HG03469 (cell line): Measurements from ENCODE around the gene ZBTB42.

Experiments used
- ATAC-seq: cut with Tn5 transposase; IDR thresholded peaks from one replicate; pipeline ENCODE4 v1.9.1; 2021; ENCODE audit warnings: mild to moderate bottlenecking, moderate library complexity, moderate number of reproducible peaks; ENCODE audit not compliant: unreplicated experiment

ZBTB42 gene

GRCh38 chr14:104782086-104782807 is 18.7 kb upstream of the ZBTB42 start:
- no peak for ATAC-seq

GRCh38 chr14:104782808-104783139 is 18.1 kb upstream of the ZBTB42 start:
- ATAC-seq: no peak

GRCh38 chr14:104783484-104784217 is 17.2 kb upstream of the ZBTB42 start:
- ATAC-seq: no peak

- ATAC-seq: no peak
These were observed 16.7 kb upstream of the ZBTB42 start for GRCh38 chr14:104784218-104784568.

- no peak for ATAC-seq
These were observed 15.8 kb upstream of the ZBTB42 start for GRCh38 chr14:104784846-104785707.

GRCh38 chr14:104785708-104786080 is 15.2 kb upstream of the ZBTB42 start:
- no peak for ATAC-seq

- no peak for ATAC-seq
These were observed 14.8 kb upstream of the ZBTB42 start for GRCh38 chr14:104786091-104786586.

GRCh38 chr14:104786726-104787675 is 13.9 kb upstream of the ZBTB42 start:
- ATAC-seq: no peak

- ATAC-seq: no peak
These were observed 13.2 kb upstream of the ZBTB42 start for GRCh38 chr14:104787736-104788135.

GRCh38 chr14:104788161-104788818 is 12.6 kb upstream of the ZBTB42 start:
- ATAC-seq: no peak

GRCh38 chr14:104788873-104789663 is 11.8 kb upstream of the ZBTB42 start:
- ATAC-seq: no peak

- ATAC-seq: no peak
These were observed 10.9 kb upstream of the ZBTB42 start for GRCh38 chr14:104789752-104790743.

GRCh38 chr14:104791425-104791824 is 9.5 kb upstream of the ZBTB42 start:
- no peak for ATAC-seq

GRCh38 chr14:104792101-104792884 is 8.6 kb upstream of the ZBTB42 start:
- ATAC-seq: no peak

GRCh38 chr14:104792945-104793702 is 7.8 kb upstream of the ZBTB42 start:
- no peak for ATAC-seq

GRCh38 chr14:104793703-104793959 is 7.3 kb upstream of the ZBTB42 start:
- no peak for ATAC-seq

GRCh38 chr14:104794099-104794498 is 6.8 kb upstream of the ZBTB42 start:
- ATAC-seq: no peak
